Limb (tissue), 2 donors: ENCODE results near the gene FOXP1.
A peak's percentile ranks its signal among the peaks of the same experiment; 100 is the strongest.

Experiments used
- DNase-seq, 2 donors: peaks; one replicate each; pipeline ENCODE4 v3.0.0-alpha.2; 2016; ENCODE audit errors: extremely low spot score in 2 of 2

FOXP1 gene

DNA sequence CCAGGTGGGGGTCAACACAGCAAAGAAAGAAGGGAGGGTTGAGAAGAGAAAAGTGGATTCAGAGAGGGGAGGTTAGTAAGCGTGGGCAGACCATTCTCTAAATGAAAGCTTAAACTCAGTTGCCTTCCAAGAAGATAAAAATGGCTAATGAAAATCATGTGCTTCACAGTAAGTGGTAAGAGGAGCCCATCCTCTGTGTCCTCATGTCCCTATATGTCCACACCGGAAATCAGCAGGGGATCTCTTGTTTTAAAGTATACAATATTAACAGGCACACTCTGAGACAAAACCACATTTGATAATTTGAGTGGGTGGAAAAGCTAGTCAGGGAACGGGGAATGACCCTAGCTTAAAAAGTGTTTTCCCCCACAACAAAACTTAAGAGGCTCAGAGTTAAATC lies 4.4 kb upstream of the FOXP1 start:
- DNase-seq, result no peak

DNA sequence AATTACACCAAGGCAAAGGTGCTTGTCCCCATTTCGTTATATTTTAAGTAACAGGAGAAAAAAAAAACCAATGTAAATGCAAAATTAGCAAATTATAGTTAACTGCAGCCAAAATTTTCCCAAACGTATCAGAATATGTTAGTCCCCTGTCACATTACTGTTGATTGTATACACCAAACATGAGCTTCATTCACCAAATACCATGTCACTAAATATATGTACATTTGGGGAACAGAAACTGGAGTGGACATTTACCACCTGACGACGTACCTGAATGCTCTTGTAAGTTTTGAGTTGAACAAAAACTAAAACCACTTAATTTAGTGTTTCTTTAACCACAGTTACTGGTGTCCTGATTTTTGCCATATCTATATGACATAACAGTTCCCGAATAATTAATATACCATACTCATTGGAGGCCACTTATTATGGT lies 3.3 kb upstream of the FOXP1 start:
- no peak for DNase-seq

- peak in 1 of 2 donors; percentile 67 for DNase-seq
These were observed 2.6 kb upstream of the FOXP1 start for GRCh38 chr3:71585887-71586809.

GRCh38 chr3:71585131-71585530 lies 1.6 kb upstream of the FOXP1 start:
- DNase-seq, result no peak

DNA sequence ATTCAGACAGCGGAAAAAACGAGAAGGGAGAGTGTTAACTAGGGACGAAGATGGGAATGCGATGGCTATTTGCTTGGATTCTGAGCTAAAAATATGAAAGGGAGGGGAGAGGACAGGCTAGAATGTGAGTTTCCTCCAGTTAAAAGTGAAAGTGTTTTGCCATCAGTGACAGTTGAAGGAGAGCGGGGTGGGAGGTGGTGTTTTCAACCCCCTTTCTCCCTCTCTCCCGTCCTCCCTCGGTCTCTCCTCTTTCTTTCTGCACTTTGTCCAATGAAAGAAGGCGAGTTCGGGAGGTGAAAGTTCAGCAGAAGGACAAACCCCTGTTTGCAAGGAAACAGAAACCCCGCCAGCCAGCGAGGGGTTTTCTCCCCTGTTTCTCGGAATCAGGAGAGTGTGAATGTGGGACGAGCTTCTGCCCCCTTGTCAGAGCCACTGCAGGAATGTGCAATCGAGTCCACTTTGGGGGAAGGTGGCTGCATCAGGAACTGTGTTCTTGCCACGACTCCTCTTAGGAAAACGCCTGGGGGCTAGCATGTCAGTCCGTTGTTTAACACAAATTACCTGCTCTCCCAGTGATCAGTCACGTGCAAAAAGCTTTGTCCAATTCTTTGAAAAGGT lies 975 bp upstream of the FOXP1 start:
- peak; percentile 63 to 81 for DNase-seq

DNA sequence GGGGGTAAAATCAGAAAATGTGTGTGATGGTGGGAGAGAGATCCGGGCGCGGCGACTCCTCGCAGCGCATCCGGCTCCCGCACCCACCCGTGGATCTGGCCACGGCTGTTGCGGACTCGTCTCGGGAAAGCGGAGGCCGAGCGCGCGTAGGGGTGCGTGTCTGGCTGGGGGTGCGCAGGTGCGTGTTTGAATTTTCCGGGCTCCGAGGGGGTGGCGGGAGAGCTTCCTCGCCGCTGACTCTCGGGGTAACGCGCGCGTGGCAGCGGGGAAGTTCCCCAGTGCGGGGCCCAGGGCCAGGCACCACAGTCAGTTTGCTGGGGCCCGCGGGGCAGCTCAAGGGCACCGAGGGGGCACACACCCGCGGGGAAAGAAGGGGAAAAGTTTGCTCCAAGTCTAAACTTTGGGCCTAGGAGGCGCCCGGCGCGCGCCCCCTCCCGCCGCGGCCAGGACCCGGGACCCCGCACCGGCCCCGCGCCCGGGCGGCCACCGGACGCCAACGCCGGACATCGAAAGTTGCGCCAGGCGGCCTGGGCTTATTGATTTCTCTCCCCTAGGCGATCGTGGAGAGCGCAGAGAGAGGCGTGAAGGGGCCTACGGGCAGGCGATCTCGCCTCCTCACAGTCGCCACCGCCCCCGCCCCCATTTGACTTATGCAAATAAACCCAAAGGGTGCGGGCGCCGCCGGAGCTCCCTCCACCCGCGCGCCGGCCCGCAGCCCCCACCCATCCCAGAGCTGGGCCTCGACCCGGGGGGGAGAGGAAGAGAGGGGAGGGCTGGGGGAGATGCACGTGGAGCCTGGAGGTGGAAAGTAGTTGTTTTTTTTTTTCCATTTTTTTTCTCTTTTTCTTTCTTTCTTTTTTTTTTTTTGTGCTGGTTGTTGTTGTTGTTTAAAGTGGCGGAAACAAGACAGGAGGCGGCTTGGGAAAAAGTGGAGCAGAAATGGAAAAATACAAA lies 639 bp downstream of the FOXP1 start:
- DNase-seq, result peak in 1 of 2 donors; percentile 84

GRCh38 chr3:71582036-71582611 lies 1.4 kb downstream of the FOXP1 start:
- DNase-seq, result peak in 1 of 2 donors; percentile 82

GRCh38 chr3:71581457-71582035 lies 2.0 kb downstream of the FOXP1 start:
- peak in 1 of 2 donors; percentile 76 for DNase-seq

- DNase-seq, result no peak
These were observed 2.7 kb downstream of the FOXP1 start for GRCh38 chr3:71580636-71581456.

DNA sequence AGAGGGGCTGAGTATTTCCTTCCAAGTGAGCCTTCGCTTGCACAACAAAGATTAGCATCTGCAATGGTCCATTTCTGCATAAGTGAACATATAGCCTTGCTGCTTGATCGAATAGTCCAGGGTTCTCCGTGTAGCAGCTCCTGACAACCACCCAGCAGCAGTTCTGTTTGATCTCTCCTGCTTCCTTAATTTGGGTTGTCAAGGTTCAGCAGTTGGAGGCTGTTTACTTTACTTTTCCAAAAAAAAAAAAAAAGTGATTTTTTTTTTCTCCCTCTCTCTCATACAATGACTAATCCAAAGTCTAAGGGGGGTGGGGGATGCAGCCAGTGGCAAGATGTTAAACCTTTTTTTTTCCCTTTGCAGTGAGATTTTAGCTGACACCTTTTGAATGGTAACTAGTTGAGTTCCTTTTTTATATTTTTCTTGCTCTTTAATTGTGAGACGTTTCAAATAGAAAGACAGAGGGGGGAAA lies 3.6 kb downstream of the FOXP1 start:
- DNase-seq, result peak in 1 of 2 donors; percentile 37

DNA sequence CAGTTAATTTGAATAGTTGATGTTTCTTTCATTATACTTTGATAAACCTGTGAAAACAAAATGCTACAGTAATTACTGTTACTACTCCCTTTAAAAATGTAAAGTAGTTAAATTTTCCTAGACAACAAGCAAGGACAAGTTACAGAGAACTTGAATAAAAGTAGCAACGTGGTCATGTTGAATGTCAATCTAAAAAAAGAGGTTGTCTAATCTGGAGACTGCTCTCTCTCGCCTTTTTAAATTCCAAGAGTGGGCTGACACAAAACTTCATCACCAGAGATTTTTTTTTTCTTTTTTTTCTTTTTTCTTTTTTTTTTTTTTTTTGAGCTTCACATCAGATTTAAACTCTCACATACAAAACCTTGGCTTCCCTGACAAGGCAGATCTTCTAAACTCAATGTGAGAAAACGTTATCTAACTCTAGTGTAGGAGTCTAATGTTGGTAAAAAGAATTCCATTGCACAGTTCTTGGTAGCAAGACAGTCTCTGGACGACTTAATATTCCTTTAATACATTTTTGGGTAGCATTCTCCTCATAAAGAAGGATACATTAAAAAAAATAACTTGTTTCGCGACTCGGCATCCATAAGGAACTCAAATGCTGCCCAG lies 4.1 kb downstream of the FOXP1 start:
- DNase-seq, result no peak

DNA sequence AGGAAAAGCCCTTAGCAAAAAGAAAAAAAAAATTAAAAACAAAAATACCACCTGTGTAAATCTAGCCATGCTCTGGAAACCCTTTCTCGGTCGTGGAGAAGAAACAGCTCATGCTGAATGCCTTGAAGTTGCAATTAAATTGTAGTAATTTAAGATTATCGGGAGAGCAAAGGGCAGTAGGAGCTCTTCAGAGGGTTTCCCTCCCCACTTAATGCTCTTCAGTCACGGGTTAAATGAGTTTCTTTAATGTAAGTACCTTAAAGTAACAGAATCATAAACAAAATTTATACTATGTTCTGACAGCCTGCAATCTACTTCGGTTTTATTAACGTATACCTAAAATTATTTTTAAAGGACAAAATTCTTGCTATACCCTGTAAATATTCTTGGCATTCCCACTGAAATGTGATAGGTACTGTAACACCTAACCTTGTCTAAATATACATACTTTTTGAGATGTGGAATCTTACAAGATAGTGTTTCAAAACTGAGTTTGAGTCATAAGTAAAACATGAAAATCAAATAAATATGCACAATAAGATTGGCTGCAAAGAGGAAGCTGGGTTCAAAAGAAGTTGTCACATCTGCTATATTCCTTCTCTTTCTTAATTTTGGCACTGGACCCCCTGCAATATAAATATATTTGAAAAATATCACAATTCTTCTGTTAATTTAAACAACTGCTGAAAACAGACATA lies 5.3 kb downstream of the FOXP1 start:
- DNase-seq, result no peak

- DNase-seq, result no peak
These were observed 6.5 kb downstream of the FOXP1 start for GRCh38 chr3:71577011-71577410.

- no peak for DNase-seq
These were observed 8.1 kb downstream of the FOXP1 start for GRCh38 chr3:71575433-71575832.

DNA sequence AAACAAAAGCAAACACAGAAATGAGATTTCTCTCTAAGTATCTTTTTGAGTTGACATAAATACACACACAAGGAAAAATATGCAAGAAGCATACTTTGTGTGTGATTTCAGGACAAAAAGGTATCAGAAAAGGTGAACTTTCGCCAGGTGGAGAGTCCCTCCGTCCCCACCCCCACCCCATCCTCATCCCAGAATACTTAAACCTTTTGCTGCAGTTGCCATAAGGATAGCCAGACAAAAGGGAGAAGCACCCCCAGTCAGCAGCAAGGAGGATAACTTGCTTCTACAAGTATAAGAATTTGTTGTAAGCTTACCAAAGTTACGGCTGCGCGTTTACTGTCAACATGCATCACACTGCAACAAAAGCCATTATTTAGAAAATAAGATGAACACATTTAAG lies 10.3 kb downstream of the FOXP1 start:
- no peak for DNase-seq

GRCh38 chr3:71570546-71570945 lies 13.0 kb downstream of the FOXP1 start:
- DNase-seq, result no peak

DNA sequence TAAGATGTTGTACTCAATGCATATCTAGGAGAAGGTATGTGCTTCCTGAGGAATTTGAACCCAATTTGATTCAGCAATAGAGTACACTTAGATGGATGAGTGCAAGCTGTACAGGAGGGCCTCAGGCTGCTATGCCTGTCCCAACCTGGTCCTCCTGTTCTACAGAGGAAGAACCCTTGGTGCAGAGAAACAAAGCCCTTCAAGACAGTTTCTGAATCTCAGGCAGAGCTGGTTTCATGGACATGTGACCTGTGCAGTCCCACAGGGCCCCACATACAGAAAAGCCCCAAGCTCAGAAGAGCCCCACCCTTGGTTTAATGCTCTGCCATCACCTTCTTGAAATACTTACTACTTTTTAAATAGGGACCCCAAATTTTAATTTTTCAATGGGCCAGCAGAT lies 15.3 kb downstream of the FOXP1 start:
- DNase-seq, result no peak

DNA sequence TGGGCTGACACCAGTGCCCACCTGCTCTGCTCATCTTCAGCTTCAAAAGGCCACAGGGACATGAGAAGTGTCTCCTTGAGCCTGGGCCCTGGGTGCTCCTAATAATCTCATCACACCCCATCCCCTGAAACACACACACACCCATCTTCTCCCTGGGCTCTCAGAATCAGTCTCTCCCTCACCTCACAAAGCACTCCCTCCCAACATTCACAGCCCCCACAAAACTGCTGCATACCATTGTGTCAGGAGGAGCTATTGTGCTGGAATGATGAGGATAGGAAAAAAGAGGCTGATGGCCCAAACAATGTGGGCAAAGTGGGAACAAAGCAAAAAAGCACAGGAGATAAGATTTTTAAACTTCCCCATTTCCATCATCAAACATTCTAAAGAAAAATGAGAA lies 16.8 kb downstream of the FOXP1 start:
- no peak for DNase-seq

GRCh38 chr3:71565976-71566375 lies 17.6 kb downstream of the FOXP1 start:
- DNase-seq, result no peak
